ENCODE results near the gene SLC35F1. TPM values are rescaled to one million over a fixed set of nuclear protein-coding genes. Genes with fewer than 3 reads are reported as not detected.

The SLC35F1 gene
- total RNA-seq, 1 experiment from 2014 or later: not detected

DNA sequence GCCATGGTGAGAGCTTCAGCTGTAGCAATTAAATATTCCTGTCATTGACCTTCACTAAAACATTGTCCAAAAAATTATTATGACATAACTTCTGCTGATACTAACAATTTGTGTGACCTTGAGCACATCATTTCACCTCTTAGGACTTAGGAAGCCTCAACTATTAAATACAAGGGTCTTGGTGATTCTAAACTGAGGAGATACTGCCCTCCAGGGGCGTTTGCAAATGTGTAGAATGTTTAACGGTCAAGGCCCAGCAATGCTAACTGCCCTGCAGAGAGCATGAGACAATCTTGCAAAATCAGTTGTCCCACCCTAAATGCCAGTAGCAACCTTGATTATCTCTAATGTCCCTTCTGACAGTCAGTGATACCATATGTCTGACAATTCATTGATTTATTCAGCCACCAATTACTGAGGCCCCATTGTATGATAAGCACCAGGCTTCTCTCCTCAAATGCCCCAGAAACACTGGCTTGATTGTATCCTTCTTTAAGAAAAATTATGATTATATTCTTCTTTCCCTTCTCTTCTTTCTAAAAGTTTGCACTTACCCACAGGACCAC is 356.9 kb downstream of the SLC35F1 start:
- DNase-seq: peak in 1 of 2 experiments; percentile 31
- intact Hi-C loops (cut with micrococcal nuclease; ENCODE audit: unreplicated experiment): no loop called here
- H3K4me1 ChIP-seq (replicated peaks; ENCODE audit: insufficient read depth): no peaks in the 10 kb centered on the region
- no TSS peak for BruUV-seq (replicated peaks)
- ChIA-PET POLR2A (ENCODE audit: unreplicated experiment) (no interaction called here), CTCF (no interaction called here)
- H2AFZ ChIP-seq: no peak overlapping the region
- no peaks in the 10 kb centered on the region for H3F3A ChIP-seq (ENCODE audit: insufficient read depth, low read depth)
- H3K4me2 ChIP-seq: no peak overlapping the region
- no peak overlapping the region for H3K27ac ChIP-seq
- no peaks in the 10 kb centered on the region for H3K9me3 ChIP-seq (ENCODE audit: insufficient read depth, low read depth)
- H3K4me3 ChIP-seq: no peak overlapping the region
- no peaks in the 10 kb centered on the region for H3K36me3 ChIP-seq (ENCODE audit: low read depth)
- no peaks in the 10 kb centered on the region for H3K27me3 ChIP-seq (ENCODE audit: insufficient read depth, low read depth)
- no peaks in the 10 kb centered on the region for H3K9me2 ChIP-seq (ENCODE audit: insufficient read depth)
- no peaks in the 10 kb centered on the region for H3K79me2 ChIP-seq (ENCODE audit: low read depth)
- TF ChIP-seq, protein P1, sequence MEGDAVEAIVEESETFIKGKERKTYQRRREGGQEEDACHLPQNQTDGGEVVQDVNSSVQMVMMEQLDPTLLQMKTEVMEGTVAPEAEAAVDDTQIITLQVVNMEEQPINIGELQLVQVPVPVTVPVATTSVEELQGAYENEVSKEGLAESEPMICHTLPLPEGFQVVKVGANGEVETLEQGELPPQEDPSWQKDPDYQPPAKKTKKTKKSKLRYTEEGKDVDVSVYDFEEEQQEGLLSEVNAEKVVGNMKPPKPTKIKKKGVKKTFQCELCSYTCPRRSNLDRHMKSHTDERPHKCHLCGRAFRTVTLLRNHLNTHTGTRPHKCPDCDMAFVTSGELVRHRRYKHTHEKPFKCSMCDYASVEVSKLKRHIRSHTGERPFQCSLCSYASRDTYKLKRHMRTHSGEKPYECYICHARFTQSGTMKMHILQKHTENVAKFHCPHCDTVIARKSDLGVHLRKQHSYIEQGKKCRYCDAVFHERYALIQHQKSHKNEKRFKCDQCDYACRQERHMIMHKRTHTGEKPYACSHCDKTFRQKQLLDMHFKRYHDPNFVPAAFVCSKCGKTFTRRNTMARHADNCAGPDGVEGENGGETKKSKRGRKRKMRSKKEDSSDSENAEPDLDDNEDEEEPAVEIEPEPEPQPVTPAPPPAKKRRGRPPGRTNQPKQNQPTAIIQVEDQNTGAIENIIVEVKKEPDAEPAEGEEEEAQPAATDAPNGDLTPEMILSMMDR (conservative IDR thresholded peaks at IDR 0.05): peak; percentile 50; the same call in 1 of the 2 replicates
- no peak for TF ChIP-seq EZH2 (IDR thresholded peaks at IDR 0.05; ENCODE audit: low read depth)
- H4K20me1 ChIP-seq (ENCODE audit: insufficient read depth): no peaks in the 10 kb centered on the region

GRCh38 chr6:118269659-118270058 is 362.6 kb downstream of the SLC35F1 start:
- TF ChIP-seq, protein P1 (conservative IDR thresholded peaks at IDR 0.05): no peak
- TF ChIP-seq EZH2 (IDR thresholded peaks at IDR 0.05; ENCODE audit: low read depth): no peak
- ChIA-PET POLR2A (ENCODE audit: unreplicated experiment) (no interaction called here), CTCF (no interaction called here)
- no peaks in the 10 kb centered on the region for H3K36me3 ChIP-seq (ENCODE audit: low read depth)
- H3F3A ChIP-seq (ENCODE audit: insufficient read depth, low read depth): no peaks in the 10 kb centered on the region
- BruUV-seq (replicated peaks): no TSS peak
- H3K27me3 ChIP-seq (ENCODE audit: insufficient read depth, low read depth): no peaks in the 10 kb centered on the region
- no peaks in the 10 kb centered on the region for H4K20me1 ChIP-seq (ENCODE audit: insufficient read depth)
- no peaks in the 10 kb centered on the region; the same call in 1 of the 2 replicates for H3K9me2 ChIP-seq (ENCODE audit: insufficient read depth)
- H3K4me1 ChIP-seq (replicated peaks; ENCODE audit: insufficient read depth): no peaks in the 10 kb centered on the region
- H3K4me3 ChIP-seq: no peak overlapping the region
- H3K4me2 ChIP-seq: no peak overlapping the region
- no peak overlapping the region for H3K27ac ChIP-seq
- no peaks in the 10 kb centered on the region for H3K79me2 ChIP-seq (ENCODE audit: low read depth)
- H3K9me3 ChIP-seq (ENCODE audit: insufficient read depth, low read depth): no peaks in the 10 kb centered on the region
- H2AFZ ChIP-seq: no peak overlapping the region
- no peak for DNase-seq
- intact Hi-C loops (cut with micrococcal nuclease; ENCODE audit: unreplicated experiment): no loop called here

DNA sequence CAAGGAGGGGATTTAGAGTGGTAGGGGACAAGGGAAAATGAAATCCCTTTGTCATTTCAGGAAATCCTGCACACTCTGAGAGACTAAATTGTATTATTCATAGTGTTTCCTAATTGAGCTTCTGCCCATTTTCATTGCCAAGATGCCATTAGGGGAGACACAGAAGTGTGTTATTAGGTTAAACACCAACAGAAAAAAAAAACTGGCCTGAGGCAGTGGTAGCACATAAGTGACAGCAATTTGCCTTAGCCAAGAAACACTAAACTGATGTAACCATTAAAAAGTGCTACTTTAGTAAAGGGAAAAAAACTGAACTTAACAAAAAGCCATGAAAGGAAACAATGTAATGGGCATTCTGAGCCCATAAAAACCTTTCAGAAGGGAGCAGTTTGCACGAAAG is 370.6 kb downstream of the SLC35F1 start:
- Histone ChIP-seq H3K36me3 (ENCODE audit: low read depth) (no peaks in the 10 kb centered on the region), H2AFZ (no peak overlapping the region), H3K9me2 (ENCODE audit: insufficient read depth) (no peaks in the 10 kb centered on the region; the same call in 1 of the 2 replicates), H3K4me2 (no peak overlapping the region), H3K9me3 (ENCODE audit: insufficient read depth, low read depth) (no peaks in the 10 kb centered on the region), H3K4me1 (replicated peaks; ENCODE audit: insufficient read depth) (no peaks in the 10 kb centered on the region), H3K4me3 (no peak overlapping the region), H4K20me1 (ENCODE audit: insufficient read depth) (no peaks in the 10 kb centered on the region), H3K27me3 (ENCODE audit: insufficient read depth, low read depth) (no peaks in the 10 kb centered on the region), H3K79me2 (ENCODE audit: low read depth) (no peaks in the 10 kb centered on the region), H3K27ac (no peak overlapping the region), H3F3A (ENCODE audit: insufficient read depth, low read depth) (no peaks in the 10 kb centered on the region)
- intact Hi-C loops (cut with micrococcal nuclease; ENCODE audit: unreplicated experiment): no loop called here
- no TSS peak for BruUV-seq (replicated peaks)
- TF ChIP-seq, protein P1 (conservative IDR thresholded peaks at IDR 0.05): no peak
- no peak for TF ChIP-seq EZH2 (IDR thresholded peaks at IDR 0.05; ENCODE audit: low read depth)
- POLR2A ChIA-PET (ENCODE audit: unreplicated experiment): no interaction called here
- CTCF ChIA-PET: no interaction called here
- DNase-seq: no peak

Data from PC-9 (cell line).